SU-DHL-6 (cell line): Measurements from ENCODE around the gene TLK1.

Experiments used
- H2AFZ ChIP-seq: fragments of 200-600 bp; sonication (generic); 2 replicates; pipeline ENCODE4 v1.6.1; 2014; ENCODE audit warnings: low read depth, mild to moderate bottlenecking, moderate library complexity, mixed read lengths, antibody characterized with exemption, low read length; ENCODE audit not compliant: severe bottlenecking
- H3F3A ChIP-seq: fragments of 200-600 bp; shearing (Covaris generic); 2 replicates; pipeline ENCODE4 v1.6.0; 2016; ENCODE audit warnings: antibody characterized with exemption, mild to moderate bottlenecking; ENCODE audit not compliant: insufficient read depth
- H3K27ac ChIP-seq: fragments of 200-600 bp; sonication (generic); 2 replicates; pipeline ENCODE4 v1.5.1; 2016; ENCODE audit warnings: low read depth, mild to moderate bottlenecking, low read length, moderate library complexity, mixed read lengths
- H3K27me3 ChIP-seq: fragments of 200-600 bp; sonication (generic), shearing (Covaris generic); 2 replicates; pipeline ENCODE4 v1.6.0; 2014; ENCODE audit warnings: mild to moderate bottlenecking, low read length
- H3K36me3 ChIP-seq: fragments of 200-600 bp; sonication (generic); 2 replicates; pipeline ENCODE4 v1.6.1; 2014; ENCODE audit warnings: mild to moderate bottlenecking, low read length, mixed read lengths
- H3K4me2 ChIP-seq: fragments of 300-600, 200-600 bp; shearing (Covaris generic), sonication (generic); 2 replicates; pipeline ENCODE4 v1.6.0; 2014; ENCODE audit warnings: low read length, low read depth, mild to moderate bottlenecking; ENCODE audit not compliant: poor library complexity, severe bottlenecking
- H3K4me3 ChIP-seq: fragments of 200-600 bp; sonication (generic); 2 replicates; pipeline ENCODE4 v1.5.1; 2014; ENCODE audit warnings: antibody characterized with exemption, low read length, mild to moderate bottlenecking, mixed read lengths; ENCODE audit not compliant: insufficient read depth, poor library complexity, severe bottlenecking
- H3K79me2 ChIP-seq: fragments of 200-600 bp; sonication (generic); 2 replicates; pipeline ENCODE4 v1.6.1; 2014; ENCODE audit warnings: mild to moderate bottlenecking, low read length, moderate library complexity; ENCODE audit not compliant: insufficient read depth
- H3K9ac ChIP-seq: fragments of 200-600 bp; sonication (generic); 2 replicates; pipeline ENCODE4 v1.7.0; 2014; ENCODE audit warnings: mild to moderate bottlenecking, low read length
- H3K9me2 ChIP-seq: fragments of 200-600 bp; sonication (generic); replicated peaks from 2 replicates; pipeline ENCODE4 v1.6.1; 2014; ENCODE audit warnings: low read length; ENCODE audit not compliant: insufficient read depth
- H3K9me3 ChIP-seq: fragments of 200-600 bp; sonication (generic); 2 replicates; pipeline ENCODE4 v1.6.1; 2014; ENCODE audit warnings: low read length, mixed read lengths; ENCODE audit not compliant: insufficient read depth
- H4K20me1 ChIP-seq: fragments of 200-600 bp; sonication (generic); 2 replicates; pipeline ENCODE4 v1.6.1; 2014; ENCODE audit warnings: low read depth, mild to moderate bottlenecking, antibody characterized with exemption, low read length, moderate library complexity, mixed read lengths
- EZH2phosphoT487 ChIP-seq: fragments of 200-600 bp; sonication (generic), shearing (Covaris generic); conservative IDR thresholded peaks from 2 replicates; pipeline ENCODE4 v1.6.1; 2018; ENCODE audit warnings: mild to moderate bottlenecking, antibody characterized with exemption, low read length, moderate library complexity, mixed read lengths
- TF ChIP-seq, protein P1 (sequence below): fragments of 200-600 bp; sonication (generic); IDR thresholded peaks from one replicate; pipeline ENCODE4 v1.5.1; 2017; ENCODE audit warnings: antibody characterized with exemption, mild to moderate bottlenecking, low read length, moderate library complexity; ENCODE audit not compliant: insufficient read depth, poor library complexity, severe bottlenecking

Gene TLK1

DNA sequence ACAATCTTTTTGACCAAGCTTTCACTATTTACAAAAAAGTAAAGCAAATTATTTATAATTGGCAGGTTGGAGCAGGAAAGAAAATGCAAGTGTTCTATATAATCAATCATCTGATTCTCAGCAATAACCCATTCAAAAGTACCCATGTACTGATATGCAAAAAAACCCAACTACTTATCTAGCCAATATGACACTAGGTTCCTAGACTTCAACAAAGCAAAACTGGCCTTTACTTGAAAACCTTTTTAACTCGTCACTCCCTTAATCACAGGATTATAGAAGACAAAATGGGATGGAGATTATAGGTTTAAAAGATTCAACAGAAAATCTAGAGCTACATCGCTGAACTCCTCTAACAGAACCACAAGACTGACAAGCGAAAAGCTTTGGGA is 3.6 kb downstream of the TLK1 start:
- no peak for TF ChIP-seq EZH2phosphoT487
- TF ChIP-seq, protein P1, sequence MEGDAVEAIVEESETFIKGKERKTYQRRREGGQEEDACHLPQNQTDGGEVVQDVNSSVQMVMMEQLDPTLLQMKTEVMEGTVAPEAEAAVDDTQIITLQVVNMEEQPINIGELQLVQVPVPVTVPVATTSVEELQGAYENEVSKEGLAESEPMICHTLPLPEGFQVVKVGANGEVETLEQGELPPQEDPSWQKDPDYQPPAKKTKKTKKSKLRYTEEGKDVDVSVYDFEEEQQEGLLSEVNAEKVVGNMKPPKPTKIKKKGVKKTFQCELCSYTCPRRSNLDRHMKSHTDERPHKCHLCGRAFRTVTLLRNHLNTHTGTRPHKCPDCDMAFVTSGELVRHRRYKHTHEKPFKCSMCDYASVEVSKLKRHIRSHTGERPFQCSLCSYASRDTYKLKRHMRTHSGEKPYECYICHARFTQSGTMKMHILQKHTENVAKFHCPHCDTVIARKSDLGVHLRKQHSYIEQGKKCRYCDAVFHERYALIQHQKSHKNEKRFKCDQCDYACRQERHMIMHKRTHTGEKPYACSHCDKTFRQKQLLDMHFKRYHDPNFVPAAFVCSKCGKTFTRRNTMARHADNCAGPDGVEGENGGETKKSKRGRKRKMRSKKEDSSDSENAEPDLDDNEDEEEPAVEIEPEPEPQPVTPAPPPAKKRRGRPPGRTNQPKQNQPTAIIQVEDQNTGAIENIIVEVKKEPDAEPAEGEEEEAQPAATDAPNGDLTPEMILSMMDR = no peak
- peak overlapping the region; percentile 89 for H3K4me2 ChIP-seq
- H3K36me3 ChIP-seq = peaks cover 3% of the 10 kb centered on the region; the same call in 1 of the 2 replicates
- peaks cover 87% of the 10 kb centered on the region for H3K79me2 ChIP-seq
- peak overlapping the region; percentile 99; the same call in 1 of the 2 replicates for H3K9ac ChIP-seq
- H3K9me3 ChIP-seq = no peaks in the 10 kb centered on the region
- H2AFZ ChIP-seq = no peak overlapping the region
- no peaks in the 10 kb centered on the region for H3K27me3 ChIP-seq
- peaks cover 60% of the 10 kb centered on the region for H4K20me1 ChIP-seq
- no peak overlapping the region for H3K27ac ChIP-seq
- H3F3A ChIP-seq = peaks cover 23% of the 10 kb centered on the region
- no peaks in the 10 kb centered on the region for H3K9me2 ChIP-seq
- peak overlapping the region; percentile 64 for H3K4me3 ChIP-seq

DNA sequence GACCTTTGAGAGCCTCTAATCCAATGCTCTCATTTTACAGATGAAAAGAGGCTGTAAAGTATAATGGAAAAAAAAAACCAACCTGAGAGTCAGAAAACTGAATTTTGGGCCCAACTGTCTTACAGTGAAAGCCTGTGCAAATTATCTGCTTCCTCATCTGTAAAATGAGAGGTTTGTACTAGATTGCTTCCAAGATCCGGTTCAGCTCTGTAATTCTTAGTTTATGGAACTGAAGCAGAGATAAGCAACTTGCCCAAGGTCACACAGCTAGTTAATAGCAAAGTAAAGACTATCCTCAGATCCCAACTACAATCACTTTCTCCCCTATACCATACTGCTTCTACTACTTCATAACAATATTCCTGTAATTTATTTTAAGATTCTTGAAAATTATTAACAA is 6.3 kb downstream of the TLK1 start:
- H3K27ac ChIP-seq = no peak overlapping the region
- H3K36me3 ChIP-seq = peaks cover 3% of the 10 kb centered on the region; the same call in 1 of the 2 replicates
- H3K79me2 ChIP-seq = peaks cover 100% of the 10 kb centered on the region
- H2AFZ ChIP-seq = no peak overlapping the region
- H4K20me1 ChIP-seq = peaks cover 82% of the 10 kb centered on the region
- no peak overlapping the region for H3K9ac ChIP-seq
- no peak for TF ChIP-seq EZH2phosphoT487
- TF ChIP-seq, protein P1 = no peak
- no peak overlapping the region for H3K4me3 ChIP-seq
- H3K4me2 ChIP-seq = peak overlapping the region; percentile 89
- no peaks in the 10 kb centered on the region for H3K27me3 ChIP-seq
- H3K9me2 ChIP-seq = no peaks in the 10 kb centered on the region
- H3F3A ChIP-seq = peaks cover 14% of the 10 kb centered on the region; the same call in 1 of the 2 replicates
- H3K9me3 ChIP-seq = no peaks in the 10 kb centered on the region

DNA sequence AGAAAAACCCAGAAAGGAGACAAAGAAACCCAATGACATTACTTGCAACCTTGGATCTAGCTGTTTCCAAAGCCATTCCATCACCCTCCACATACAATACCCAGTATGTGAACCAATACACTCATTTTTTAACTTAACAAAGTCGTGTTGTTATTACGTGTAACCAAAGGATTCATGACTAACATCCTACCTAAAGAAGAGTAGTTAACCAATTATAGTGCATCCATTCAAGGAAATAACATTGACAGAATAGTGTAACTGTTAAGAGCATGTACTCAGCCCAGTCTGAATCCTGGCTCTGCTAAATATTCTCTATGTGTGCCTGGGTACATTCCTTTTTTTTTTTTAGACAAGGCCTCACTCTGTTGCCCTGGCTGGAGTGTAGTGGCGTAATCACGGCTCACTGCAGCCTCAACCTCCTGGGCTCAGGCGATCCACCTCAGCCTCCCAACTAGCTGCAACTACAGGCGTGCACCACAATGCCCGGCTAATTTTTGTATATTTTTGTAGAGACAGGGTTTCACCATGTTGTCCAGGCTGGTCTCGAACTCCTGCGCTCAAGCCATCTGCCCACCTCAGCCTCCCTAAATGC is 9.9 kb downstream of the TLK1 start:
- Histone ChIP-seq H3K9me2 (no peaks in the 10 kb centered on the region), H3K9me3 (no peaks in the 10 kb centered on the region), H3K9ac (no peak overlapping the region), H3K27me3 (no peaks in the 10 kb centered on the region), H4K20me1 (peaks cover 84% of the 10 kb centered on the region), H3K36me3 (peaks cover 3% of the 10 kb centered on the region; the same call in 1 of the 2 replicates), H3F3A (peaks cover 31% of the 10 kb centered on the region), H3K4me2 (no peak overlapping the region), H3K4me3 (no peak overlapping the region), H2AFZ (no peak overlapping the region), H3K27ac (no peak overlapping the region), H3K79me2 (peaks cover 100% of the 10 kb centered on the region)
- no peak for TF ChIP-seq EZH2phosphoT487
- TF ChIP-seq, protein P1 = no peak
